CD4-positive, alpha-beta T cell treated with Interleukin-17A for 4 hours (primary cell): Measurements from ENCODE around the gene CEBPZOS.

Experiments used
- DNase-seq: peaks from one replicate; pipeline ENCODE4 v3.0.0-alpha.2; 2020; ENCODE audit warnings: mixed read lengths

Gene CEBPZOS

GRCh38 chr2:37196320-37197195 is at the start of gene CEBPZOS:
Gene CEBPZOS, plus strand, starts transcription at chr2:37196496. Its CDS starts 3,209 bp downstream, at chr2:37199705.
- peak; percentile 91 for DNase-seq

GRCh38 chr2:37148325-37148724 is 48.0 kb upstream of the CEBPZOS start:
- no peak for DNase-seq

- no peak for DNase-seq
Measured at GRCh38 chr2:37149626-37150322, 46.5 kb upstream of the CEBPZOS start.

- no peak for DNase-seq
Measured at GRCh38 chr2:37153224-37153623, 43.1 kb upstream of the CEBPZOS start.

GRCh38 chr2:37154785-37155184 is 41.5 kb upstream of the CEBPZOS start:
- no peak for DNase-seq

GRCh38 chr2:37156071-37156856 is 40.0 kb upstream of the CEBPZOS start:
- peak; percentile 39 for DNase-seq

- peak; percentile 85 for DNase-seq
Measured at GRCh38 chr2:37156857-37157714, 39.2 kb upstream of the CEBPZOS start, which contains the start of gene EIF2AK2. Gene EIF2AK2, minus strand, starts transcription at chr2:37156980. Its CDS starts 9,174 bp downstream, at chr2:37147806.

- no peak for DNase-seq
Measured at GRCh38 chr2:37164757-37165156, 31.5 kb upstream of the CEBPZOS start.

- no peak for DNase-seq
Measured at GRCh38 chr2:37167636-37168180, 28.6 kb upstream of the CEBPZOS start.

- peak; percentile 40 for DNase-seq
Measured at GRCh38 chr2:37168217-37168981, 27.9 kb upstream of the CEBPZOS start.

GRCh38 chr2:37171624-37171950 is 24.7 kb upstream of the CEBPZOS start:
- no peak for DNase-seq

- DNase-seq = no peak
Measured at GRCh38 chr2:37173741-37174140, 22.6 kb upstream of the CEBPZOS start.

- no peak for DNase-seq
Measured at GRCh38 chr2:37180006-37180639, 16.2 kb upstream of the CEBPZOS start.

- no peak for DNase-seq
Measured at GRCh38 chr2:37180640-37181039, 15.7 kb upstream of the CEBPZOS start.

GRCh38 chr2:37181726-37182684 is 14.3 kb upstream of the CEBPZOS start:
- DNase-seq = no peak

- DNase-seq = no peak
Measured at GRCh38 chr2:37188570-37188969, 7.7 kb upstream of the CEBPZOS start, which contains the start of gene SULT6B1. Gene SULT6B1, minus strand, starts transcription at chr2:37188670. Its CDS starts 30 bp downstream, at chr2:37188640.

GRCh38 chr2:37189452-37190153 is 6.7 kb upstream of the CEBPZOS start:
- no peak for DNase-seq

- DNase-seq = no peak
Measured at GRCh38 chr2:37190290-37190689, 6.0 kb upstream of the CEBPZOS start.

- no peak for DNase-seq
Measured at GRCh38 chr2:37191253-37191652, 5.0 kb upstream of the CEBPZOS start.
